Right forelimb (tissue), 1 donor: Measurements from ENCODE around the gene DIPK1A.
A peak's percentile ranks its signal among the peaks of the same experiment; 100 is the strongest.

Source experiments
- DNase-seq: peaks from one replicate; pipeline ENCODE4 v3.0.0-alpha.2; 2018

DIPK1A gene

GRCh38 chr1:92961131-92961895 lies at the start of gene DIPK1A:
DIPK1A (minus strand) TSS chr1:92961462; CDS start chr1:92961429, 33 bp downstream.
- DNase-seq, result peak; percentile 90

GRCh38 chr1:93007941-93008577 lies 46.8 kb upstream of the DIPK1A start:
- DNase-seq, result no peak

- DNase-seq, result no peak
Observed at GRCh38 chr1:93005252-93005598, 44.0 kb upstream of the DIPK1A start.

GRCh38 chr1:93004566-93005251 lies 43.4 kb upstream of the DIPK1A start:
- DNase-seq, result no peak

GRCh38 chr1:93003981-93004380 lies 42.7 kb upstream of the DIPK1A start:
- DNase-seq, result no peak

- no peak for DNase-seq
Observed at GRCh38 chr1:93002781-93003180, 41.5 kb upstream of the DIPK1A start.

GRCh38 chr1:93001893-93002292 lies 40.6 kb upstream of the DIPK1A start:
- DNase-seq, result no peak

- DNase-seq, result no peak
Observed at GRCh38 chr1:93000751-93001175, 39.5 kb upstream of the DIPK1A start.

GRCh38 chr1:93000291-93000690 lies 39.0 kb upstream of the DIPK1A start:
- DNase-seq, result no peak

- DNase-seq, result no peak
Observed at GRCh38 chr1:92998821-92999220, 37.6 kb upstream of the DIPK1A start.

GRCh38 chr1:92995441-92996430 lies 34.5 kb upstream of the DIPK1A start:
- no peak for DNase-seq

- DNase-seq, result peak; percentile 62
Observed at GRCh38 chr1:92994105-92994712, 32.9 kb upstream of the DIPK1A start.

GRCh38 chr1:92993581-92993980 lies 32.3 kb upstream of the DIPK1A start:
- no peak for DNase-seq

- DNase-seq, result no peak
Observed at GRCh38 chr1:92992877-92993276, 31.6 kb upstream of the DIPK1A start.

- DNase-seq, result no peak
Observed at GRCh38 chr1:92992054-92992453, 30.8 kb upstream of the DIPK1A start.

- DNase-seq, result no peak
Observed at GRCh38 chr1:92990828-92991227, 29.6 kb upstream of the DIPK1A start.

- DNase-seq, result no peak
Observed at GRCh38 chr1:92989936-92990583, 28.8 kb upstream of the DIPK1A start.

GRCh38 chr1:92989253-92989652 lies 28.0 kb upstream of the DIPK1A start:
- DNase-seq, result no peak

GRCh38 chr1:92987462-92987861 lies 26.2 kb upstream of the DIPK1A start:
- no peak for DNase-seq

- DNase-seq, result no peak
Observed at GRCh38 chr1:92985101-92985500, 23.8 kb upstream of the DIPK1A start.

GRCh38 chr1:92980732-92981647 lies 19.7 kb upstream of the DIPK1A start:
- DNase-seq, result no peak
